Measurements from ENCODE around the gene DCTN3.

DNA sequence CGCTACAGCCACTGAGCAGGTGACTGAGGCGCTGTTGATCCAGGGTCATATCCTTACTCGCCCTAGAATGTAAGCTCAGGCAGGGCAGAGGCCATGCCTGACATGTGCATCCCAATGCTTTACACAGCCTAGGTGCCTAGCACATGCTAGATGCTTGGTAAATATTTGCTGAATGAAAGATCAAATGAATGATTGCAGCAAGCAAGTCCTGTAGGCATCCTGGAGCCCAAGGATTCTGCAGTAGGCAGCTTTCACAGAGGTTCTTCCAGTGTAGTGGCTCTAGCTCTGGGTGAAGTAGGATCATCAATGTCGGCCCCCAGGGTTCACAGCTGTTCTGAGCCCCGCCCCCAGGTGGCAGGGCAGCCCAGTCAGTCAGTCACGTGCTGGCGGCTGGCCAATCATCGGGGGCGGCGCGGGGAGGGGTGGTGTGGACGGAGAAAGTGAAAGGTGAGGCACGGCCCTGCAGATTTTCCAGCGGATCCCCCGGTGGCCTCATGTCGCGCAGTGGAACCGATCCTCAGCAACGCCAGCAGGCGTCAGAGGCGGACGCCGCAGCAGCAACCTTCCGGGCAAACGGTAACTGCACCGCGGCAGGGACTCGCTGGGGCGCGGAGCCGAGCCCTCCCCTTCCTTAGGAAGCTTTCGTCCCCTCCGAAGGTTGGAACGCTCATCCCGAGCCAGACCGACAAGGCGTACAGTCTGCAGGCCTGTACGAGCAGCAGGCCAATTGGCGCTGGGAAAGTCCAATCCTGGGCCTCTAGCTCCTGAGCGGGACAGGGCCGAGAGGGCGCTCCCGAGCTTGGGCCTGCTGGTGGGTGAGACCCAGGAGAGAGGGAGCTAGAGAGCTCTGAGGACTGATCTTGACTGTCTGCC is 26.2 kb upstream of the DCTN3 start, which contains the start of gene GALT:
- TF ChIP-seq KLF16 (IDR thresholded peaks at IDR 0.05) (no peak), NR2C2 (CRISPR knock-in tag; IDR thresholded peaks at IDR 0.05) (no peak), NR2C2 (tag; IDR thresholded peaks at IDR 0.05) (peak; percentile 81), RBM15 (IDR thresholded peaks at IDR 0.05; ENCODE audit: insufficient read depth, low read length) (no peak), ELF1 (tag; IDR thresholded peaks at IDR 0.05) (no peak), PRPF4 (IDR thresholded peaks at IDR 0.05; ENCODE audit: insufficient read depth, low read depth, low read length, poor library complexity, severe bottlenecking) (no peak), SMARCB1 (IDR thresholded peaks at IDR 0.05; ENCODE audit: insufficient read length, low read depth) (no peak), ZNF584 (CRISPR knock-in tag; IDR thresholded peaks at IDR 0.05; ENCODE audit: low read depth) (no peak)
- TF ChIP-seq, protein P1, sequence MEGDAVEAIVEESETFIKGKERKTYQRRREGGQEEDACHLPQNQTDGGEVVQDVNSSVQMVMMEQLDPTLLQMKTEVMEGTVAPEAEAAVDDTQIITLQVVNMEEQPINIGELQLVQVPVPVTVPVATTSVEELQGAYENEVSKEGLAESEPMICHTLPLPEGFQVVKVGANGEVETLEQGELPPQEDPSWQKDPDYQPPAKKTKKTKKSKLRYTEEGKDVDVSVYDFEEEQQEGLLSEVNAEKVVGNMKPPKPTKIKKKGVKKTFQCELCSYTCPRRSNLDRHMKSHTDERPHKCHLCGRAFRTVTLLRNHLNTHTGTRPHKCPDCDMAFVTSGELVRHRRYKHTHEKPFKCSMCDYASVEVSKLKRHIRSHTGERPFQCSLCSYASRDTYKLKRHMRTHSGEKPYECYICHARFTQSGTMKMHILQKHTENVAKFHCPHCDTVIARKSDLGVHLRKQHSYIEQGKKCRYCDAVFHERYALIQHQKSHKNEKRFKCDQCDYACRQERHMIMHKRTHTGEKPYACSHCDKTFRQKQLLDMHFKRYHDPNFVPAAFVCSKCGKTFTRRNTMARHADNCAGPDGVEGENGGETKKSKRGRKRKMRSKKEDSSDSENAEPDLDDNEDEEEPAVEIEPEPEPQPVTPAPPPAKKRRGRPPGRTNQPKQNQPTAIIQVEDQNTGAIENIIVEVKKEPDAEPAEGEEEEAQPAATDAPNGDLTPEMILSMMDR (IDR thresholded peaks at IDR 0.05 in 2 of 3, conservative IDR thresholded peaks at IDR 0.05 in 1 of 3; ENCODE audit: insufficient read depth in 2 of 3, low read depth in 1 of 3, low read length in 3 of 3) = peak; percentile 65 to 97 (median 80)
- TF ChIP-seq, protein P2, sequence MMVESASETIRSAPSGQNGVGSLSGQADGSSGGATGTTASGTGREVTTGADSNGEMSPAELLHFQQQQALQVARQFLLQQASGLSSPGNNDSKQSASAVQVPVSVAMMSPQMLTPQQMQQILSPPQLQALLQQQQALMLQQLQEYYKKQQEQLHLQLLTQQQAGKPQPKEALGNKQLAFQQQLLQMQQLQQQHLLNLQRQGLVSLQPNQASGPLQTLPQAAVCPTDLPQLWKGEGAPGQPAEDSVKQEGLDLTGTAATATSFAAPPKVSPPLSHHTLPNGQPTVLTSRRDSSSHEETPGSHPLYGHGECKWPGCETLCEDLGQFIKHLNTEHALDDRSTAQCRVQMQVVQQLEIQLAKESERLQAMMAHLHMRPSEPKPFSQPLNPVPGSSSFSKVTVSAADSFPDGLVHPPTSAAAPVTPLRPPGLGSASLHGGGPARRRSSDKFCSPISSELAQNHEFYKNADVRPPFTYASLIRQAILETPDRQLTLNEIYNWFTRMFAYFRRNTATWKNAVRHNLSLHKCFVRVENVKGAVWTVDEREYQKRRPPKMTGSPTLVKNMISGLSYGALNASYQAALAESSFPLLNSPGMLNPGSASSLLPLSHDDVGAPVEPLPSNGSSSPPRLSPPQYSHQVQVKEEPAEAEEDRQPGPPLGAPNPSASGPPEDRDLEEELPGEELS (CRISPR knock-in tag; IDR thresholded peaks at IDR 0.05; ENCODE audit: borderline replicate concordance) = no peak; the same call in 1 of the 2 replicates

All from K562 (cell line).